Inferior parietal cortex (tissue), 1 donor: Measurements from ENCODE around the gene OR51A2.
"Not testable (repeated sequence)": the region's sequence is repeated elsewhere in the genome, so short reads cannot be mapped to it uniquely, and the experiment has no call there.

Source experiments
- DNase-seq: peaks from one replicate; pipeline ENCODE4 v3.0.0-alpha.2; 2016; ENCODE audit errors: extremely low spot score

OR51A2 gene

GRCh38 chr11:4955613-4956012 is at the start of gene OR51A2:
Gene OR51A2, minus strand, starts transcription at chr11:4955713. Its CDS starts 0 bp downstream, at chr11:4955713.
- not testable (repeated sequence) for DNase-seq

GRCh38 chr11:5004424-5005274 is 49.1 kb upstream of the OR51A2 start:
- DNase-seq, result peak; percentile 70

GRCh38 chr11:4994551-4994950 is 39.0 kb upstream of the OR51A2 start, which contains the start of gene OR51L1:
Gene OR51L1, plus strand, starts transcription at chr11:4994851. Its CDS starts 4,132 bp downstream, at chr11:4998983.
- DNase-seq, result no peak

GRCh38 chr11:4991060-4991459 is 35.5 kb upstream of the OR51A2 start:
- no peak for DNase-seq

- DNase-seq, result no peak
Measured at GRCh38 chr11:4983841-4984240, 28.3 kb upstream of the OR51A2 start.

GRCh38 chr11:4982678-4983077 is 27.2 kb upstream of the OR51A2 start:
- DNase-seq, result no peak

GRCh38 chr11:4979036-4979435 is 23.5 kb upstream of the OR51A2 start:
- DNase-seq, result no peak

- DNase-seq, result no peak
Measured at GRCh38 chr11:4975436-4975835, 19.9 kb upstream of the OR51A2 start.

GRCh38 chr11:4962816-4963215 is 7.3 kb upstream of the OR51A2 start:
- no peak for DNase-seq

GRCh38 chr11:4960877-4961276 is 5.4 kb upstream of the OR51A2 start:
- DNase-seq, result no peak

GRCh38 chr11:4957396-4957795 is 1.9 kb upstream of the OR51A2 start:
- DNase-seq, result no peak

- DNase-seq, result no peak
Measured at GRCh38 chr11:4947505-4947904, 8.0 kb downstream of the OR51A2 start, which contains the start of gene OR51A4. Gene OR51A4, minus strand, starts transcription at chr11:4947605. Its CDS starts 505 bp downstream, at chr11:4947100.

- no peak for DNase-seq
Measured at GRCh38 chr11:4936745-4937144, 18.8 kb downstream of the OR51A2 start.

GRCh38 chr11:4932751-4933150 is 22.8 kb downstream of the OR51A2 start:
- DNase-seq, result no peak

GRCh38 chr11:4926608-4927007 is 28.9 kb downstream of the OR51A2 start:
- no peak for DNase-seq

GRCh38 chr11:4924239-4924638 is 31.3 kb downstream of the OR51A2 start, which contains the start of gene OR51G1:
Gene OR51G1, minus strand, starts transcription at chr11:4924339. Its CDS starts 0 bp downstream, at chr11:4924339.
- no peak for DNase-seq

GRCh38 chr11:4922304-4922703 is 33.2 kb downstream of the OR51A2 start:
- DNase-seq, result no peak

- no peak for DNase-seq
Measured at GRCh38 chr11:4921796-4922195, 33.7 kb downstream of the OR51A2 start.

- no peak for DNase-seq
Measured at GRCh38 chr11:4919250-4919649, 36.3 kb downstream of the OR51A2 start, which contains the start of gene OR51G2. Gene OR51G2, minus strand, starts transcription at chr11:4919350. Its CDS starts 3,687 bp downstream, at chr11:4915663.

GRCh38 chr11:4916581-4916980 is 38.9 kb downstream of the OR51A2 start:
- no peak for DNase-seq
